Limb (tissue), 2 donors: ENCODE measurements around the gene PADI1.

Experiments
- DNase-seq, 2 donors: peaks; one replicate each; pipeline ENCODE4 v3.0.0-alpha.2; 2016; ENCODE audit errors: extremely low spot score in 2 of 2

PADI1 gene

GRCh38 chr1:17214876-17215544 lies 10.1 kb downstream of the PADI1 start:
- no peak for DNase-seq

GRCh38 chr1:17215545-17215890 lies 10.6 kb downstream of the PADI1 start:
- DNase-seq: no peak

- DNase-seq: no peak
Measured at GRCh38 chr1:17216078-17216477, 11.2 kb downstream of the PADI1 start.

- no peak for DNase-seq
Measured at GRCh38 chr1:17217607-17218006, 12.7 kb downstream of the PADI1 start.

- no peak for DNase-seq
Measured at GRCh38 chr1:17218939-17219338, 14.0 kb downstream of the PADI1 start.

GRCh38 chr1:17220287-17220686 lies 15.4 kb downstream of the PADI1 start:
- no peak for DNase-seq

- DNase-seq: no peak
Measured at GRCh38 chr1:17222557-17222956, 17.6 kb downstream of the PADI1 start.

GRCh38 chr1:17224434-17224833 lies 19.5 kb downstream of the PADI1 start:
- DNase-seq: no peak

- DNase-seq: no peak
Measured at GRCh38 chr1:17225140-17225539, 20.2 kb downstream of the PADI1 start.

- no peak for DNase-seq
Measured at GRCh38 chr1:17227358-17227915, 22.5 kb downstream of the PADI1 start.

- DNase-seq: no peak
Measured at GRCh38 chr1:17228619-17229018, 23.7 kb downstream of the PADI1 start.

- no peak for DNase-seq
Measured at GRCh38 chr1:17229379-17229778, 24.5 kb downstream of the PADI1 start.

GRCh38 chr1:17230106-17230505 lies 25.2 kb downstream of the PADI1 start:
- DNase-seq: no peak

GRCh38 chr1:17230671-17231310 lies 25.9 kb downstream of the PADI1 start:
- no peak for DNase-seq

GRCh38 chr1:17232759-17233661 lies 28.1 kb downstream of the PADI1 start:
- no peak for DNase-seq

- no peak for DNase-seq
Measured at GRCh38 chr1:17233675-17234320, 28.9 kb downstream of the PADI1 start.

- DNase-seq: no peak
Measured at GRCh38 chr1:17234405-17234804, 29.5 kb downstream of the PADI1 start.

GRCh38 chr1:17235135-17235885 lies 30.4 kb downstream of the PADI1 start:
- no peak for DNase-seq

GRCh38 chr1:17236779-17237560 lies 32.0 kb downstream of the PADI1 start:
- DNase-seq: peak; percentile 81 to 89

GRCh38 chr1:17237561-17237903 lies 32.6 kb downstream of the PADI1 start:
- no peak for DNase-seq
